ENCODE results near the gene STAG1.

- TF ChIP-seq CTCF (IDR thresholded peaks at IDR 0.05) (no peak), EP300 (IDR thresholded peaks at IDR 0.05) (no peak), POLR2A (IDR thresholded peaks at IDR 0.05) (no peak)
Observed at GRCh38 chr3:136621628-136622027, 130.6 kb downstream of the STAG1 start.

All from stomach (tissue), 4 donors.